ENCODE results near the gene ECT2. TPM values are rescaled to one million over a fixed set of nuclear protein-coding genes. Genes with fewer than 3 reads are reported as not detected.

ECT2 gene
- total RNA-seq, 1 experiment from 2014 or later: 81.3 TPM

DNA sequence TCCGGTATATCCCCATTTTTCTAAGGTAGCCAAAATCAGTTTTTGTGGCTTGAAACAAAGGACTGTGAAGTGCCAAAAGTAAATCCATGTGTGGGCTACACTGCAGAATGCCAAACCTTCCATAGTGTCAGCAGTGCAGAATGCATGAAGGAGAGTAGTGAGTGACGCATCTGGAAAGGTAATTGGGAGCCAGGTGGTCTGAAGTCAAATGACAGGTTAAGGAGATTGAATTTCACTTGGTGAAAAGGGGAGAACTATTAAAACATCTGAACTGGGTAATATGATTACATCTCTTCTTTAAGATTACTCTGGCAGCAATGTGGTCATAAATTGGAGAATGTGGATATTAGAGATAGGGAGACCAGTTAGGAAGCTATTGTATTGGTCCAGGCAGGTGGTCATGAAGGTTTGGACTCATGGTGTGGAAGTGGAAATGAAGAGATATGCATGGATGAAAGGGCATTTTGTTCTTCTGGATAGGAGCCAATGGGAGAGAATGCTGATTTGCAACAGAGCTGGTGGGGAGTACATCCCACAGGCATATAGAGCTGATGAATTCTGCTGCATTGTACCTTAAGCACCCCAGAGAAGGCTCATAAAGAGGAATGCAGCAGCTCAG, 118.2 kb downstream of the ECT2 start:
- Histone ChIP-seq H2AFZ (ENCODE audit: low read length) (no peak overlapping the region), H2BK120ac (ENCODE audit: low read depth, low read length, poor library complexity, severe bottlenecking) (no peak overlapping the region), H3T11ph (ENCODE audit: low read length) (no peak overlapping the region), H3K79me1 (ENCODE audit: insufficient read depth, low read depth, low read length, poor library complexity, severe bottlenecking) (no peaks in the 10 kb centered on the region), H3K4ac (ENCODE audit: low read depth, low read length) (no peak overlapping the region), H3K56ac (ENCODE audit: insufficient read length, low read depth, low read length) (no peak overlapping the region), H3K27ac (ENCODE audit: insufficient read length, low read depth, low read length) (no peak overlapping the region), H2BK20ac (ENCODE audit: low read depth, low read length, poor library complexity, severe bottlenecking) (no peak overlapping the region), H4K5ac (ENCODE audit: insufficient read length, low read depth, low read length) (no peak overlapping the region), H3K23ac (ENCODE audit: insufficient read length, low read depth, low read length) (no peak overlapping the region), H3K27me3 (ENCODE audit: insufficient read depth, low read length) (no peaks in the 10 kb centered on the region), H3K9me3 (ENCODE audit: control insufficient read depth, low read depth, low read length) (no peaks in the 10 kb centered on the region), H2BK15ac (ENCODE audit: low read depth, low read length) (no peak overlapping the region), H4K8ac (replicated peaks; ENCODE audit: insufficient read length, low read depth, low read length) (no peak overlapping the region), H2BK5ac (ENCODE audit: insufficient read length, low read length) (no peak overlapping the region), H4K91ac (ENCODE audit: insufficient read length, low read depth, low read length) (no peak overlapping the region), H3K14ac (ENCODE audit: insufficient read depth, low read length) (no peak overlapping the region), H2BK12ac (ENCODE audit: insufficient read length, low read depth, low read length) (no peak overlapping the region), H4K20me1 (ENCODE audit: control insufficient read depth, insufficient read depth, insufficient read length) (no peaks in the 10 kb centered on the region), H3K18ac (ENCODE audit: insufficient read length, low read depth, low read length) (no peak overlapping the region), H3K4me1 (ENCODE audit: insufficient read depth, low read length) (no peaks in the 10 kb centered on the region), H2AK5ac (ENCODE audit: insufficient read length, low read length) (no peak overlapping the region), H3K79me2 (ENCODE audit: insufficient read depth, low read length) (no peaks in the 10 kb centered on the region), H3K23me2 (ENCODE audit: insufficient read length, low read depth, low read length, poor library complexity, severe bottlenecking) (no peaks in the 10 kb centered on the region), H3K9ac (ENCODE audit: extremely low read depth, insufficient read length, low read length) (no peak overlapping the region), H3K4me2 (ENCODE audit: insufficient read depth, insufficient read length, low read length) (no peak overlapping the region)
- Mint-ChIP-seq H3K27me3 (ENCODE audit: low read depth) (no peaks in the 10 kb centered on the region), H3K4me3 (no peak overlapping the region), H3K36me3 (ENCODE audit: insufficient read depth in 1 of 3, low read depth in 3 of 3) (peaks cover 0 to 9% (median 7%) of the 10 kb centered on the region in 3 experiments; a peak in 4 of 7 replicates), H3K4me1 (no peaks in the 10 kb centered on the region), H3K9me3 (peaks cover 0 to 10% of the 10 kb centered on the region in 2 experiments; a peak in 3 of 5 replicates), H3K27ac (no peak overlapping the region)
- TF ChIP-seq, protein P1, sequence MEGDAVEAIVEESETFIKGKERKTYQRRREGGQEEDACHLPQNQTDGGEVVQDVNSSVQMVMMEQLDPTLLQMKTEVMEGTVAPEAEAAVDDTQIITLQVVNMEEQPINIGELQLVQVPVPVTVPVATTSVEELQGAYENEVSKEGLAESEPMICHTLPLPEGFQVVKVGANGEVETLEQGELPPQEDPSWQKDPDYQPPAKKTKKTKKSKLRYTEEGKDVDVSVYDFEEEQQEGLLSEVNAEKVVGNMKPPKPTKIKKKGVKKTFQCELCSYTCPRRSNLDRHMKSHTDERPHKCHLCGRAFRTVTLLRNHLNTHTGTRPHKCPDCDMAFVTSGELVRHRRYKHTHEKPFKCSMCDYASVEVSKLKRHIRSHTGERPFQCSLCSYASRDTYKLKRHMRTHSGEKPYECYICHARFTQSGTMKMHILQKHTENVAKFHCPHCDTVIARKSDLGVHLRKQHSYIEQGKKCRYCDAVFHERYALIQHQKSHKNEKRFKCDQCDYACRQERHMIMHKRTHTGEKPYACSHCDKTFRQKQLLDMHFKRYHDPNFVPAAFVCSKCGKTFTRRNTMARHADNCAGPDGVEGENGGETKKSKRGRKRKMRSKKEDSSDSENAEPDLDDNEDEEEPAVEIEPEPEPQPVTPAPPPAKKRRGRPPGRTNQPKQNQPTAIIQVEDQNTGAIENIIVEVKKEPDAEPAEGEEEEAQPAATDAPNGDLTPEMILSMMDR (conservative IDR thresholded peaks at IDR 0.05): no peak
- no peak for DNase-seq
- WGBS (ENCODE audit: extremely low coverage, insufficient read length, low lambda C conversion rate): no CpG with 5 or more reads among the region's 2 CpGs
